IPS DF 19.7 (cell line): ENCODE data around the gene SNX21.
"Not testable (repeated sequence)": the region's sequence is repeated elsewhere in the genome, so short reads cannot be mapped to it uniquely, and the experiment has no call there.

Experiments used
- DNase-seq: peaks from one replicate; pipeline ENCODE4 v3.0.0-alpha.2; 2013; ENCODE audit warnings: low read depth, low spot score

Gene SNX21

GRCh38 chr20:45822857-45823256, 10.7 kb upstream of the SNX21 start:
- no peak for DNase-seq

GRCh38 chr20:45823949-45824835, 9.4 kb upstream of the SNX21 start:
- no peak for DNase-seq

GRCh38 chr20:45826381-45827019, 7.1 kb upstream of the SNX21 start:
- DNase-seq: no peak

- DNase-seq: no peak
These were observed 6.5 kb upstream of the SNX21 start, which contains the start of gene TNNC2 for GRCh38 chr20:45827030-45827652. Gene TNNC2 (minus strand): TSS chr20:45827312. CDS start chr20:45827248, 64 bp downstream.

- no peak for DNase-seq
These were observed 5.9 kb upstream of the SNX21 start for GRCh38 chr20:45827712-45828111.

GRCh38 chr20:45828589-45828988, 5.0 kb upstream of the SNX21 start:
- no peak for DNase-seq

GRCh38 chr20:45829673-45830106, 3.9 kb upstream of the SNX21 start:
- DNase-seq: not testable (repeated sequence)

- no peak for DNase-seq
These were observed 980 bp upstream of the SNX21 start for GRCh38 chr20:45832619-45833018.

GRCh38 chr20:45833883-45834796, 541 bp downstream of the SNX21 start:
- DNase-seq: no peak

GRCh38 chr20:45834797-45835161, 1.2 kb downstream of the SNX21 start:
- DNase-seq: no peak

GRCh38 chr20:45835329-45835765, 1.7 kb downstream of the SNX21 start:
- no peak for DNase-seq

GRCh38 chr20:45835825-45836224, 2.2 kb downstream of the SNX21 start:
- DNase-seq: no peak

GRCh38 chr20:45836841-45837240, 3.2 kb downstream of the SNX21 start:
- DNase-seq: no peak

- DNase-seq: no peak
These were observed 7.2 kb downstream of the SNX21 start for GRCh38 chr20:45840700-45841198.

GRCh38 chr20:45841407-45842129, 8.0 kb downstream of the SNX21 start:
- no peak for DNase-seq

GRCh38 chr20:45842169-45842812, 8.7 kb downstream of the SNX21 start:
- DNase-seq: no peak

GRCh38 chr20:45843506-45843905, 9.9 kb downstream of the SNX21 start:
- DNase-seq: no peak

GRCh38 chr20:45845452-45845851, 11.9 kb downstream of the SNX21 start:
- DNase-seq: no peak

GRCh38 chr20:45848421-45848820, 14.8 kb downstream of the SNX21 start:
- DNase-seq: no peak
